ENCODE measurements around the gene LBH. TPM values are rescaled to one million over a fixed set of nuclear protein-coding genes. Genes with fewer than 3 reads are reported as not detected.

Gene LBH
- total and polyA plus RNA-seq, 2 donors (not counting 3 experiments of a cell fraction or from before 2014, with no cell fraction given): 5.3 to 5.5 TPM

- no peak overlapping the region for H3K4me2 ChIP-seq (ENCODE audit: insufficient read depth, low read length)
- no peak overlapping the region for H3K4me3 ChIP-seq (replicated peaks in 1 of 3; ENCODE audit: insufficient read depth in 1 of 3, low read depth in 1 of 3, low read length in 3 of 3)
- ChIA-PET POLR2A (no interaction called here), CTCF (interaction anchor here (1.0 to 9.8 kb wide), 4 partner anchors 41 to 1128 kb away, joined by 3 to 274 read pairs (median 55); no protein-coding TSS in a partner anchor)
- no peaks in the 10 kb centered on the region for H3K9me1 ChIP-seq (replicated peaks; ENCODE audit: control insufficient read depth, extremely low read depth, insufficient read depth, low read length)
- DNase-seq (ENCODE audit: low read depth, low spot score): no peak
- peaks cover 0 to 2% of the 10 kb centered on the region in 2 experiments for H3K27me3 ChIP-seq (ENCODE audit: control insufficient read depth in 2 of 2, insufficient read depth in 2 of 2, low read length in 2 of 2)
- FAIRE-seq: no peak
- no TSS peak for BruUV-seq (replicated peaks)
- no peaks in the 10 kb centered on the region for H3K9me3 ChIP-seq (replicated peaks; ENCODE audit: control insufficient read depth, insufficient read depth, low read length)
- H3K4me1 ChIP-seq (ENCODE audit: control insufficient read depth, extremely low read depth, insufficient read depth, low read length): no peaks in the 10 kb centered on the region
- H3K79me2 ChIP-seq (ENCODE audit: control insufficient read depth, insufficient read depth, low read length): no peaks in the 10 kb centered on the region
- H3K36me3 ChIP-seq (ENCODE audit: control insufficient read depth in 2 of 2, extremely low read depth in 1 of 2, insufficient read depth in 2 of 2, low read length in 2 of 2): no peaks in the 10 kb centered on the region
- intact Hi-C loops (cut with micrococcal nuclease) (loop anchor here (5.0 kb wide), 1 partner anchor 657 kb away; no protein-coding TSS in a partner anchor), dilution Hi-C loops (cut with MboI; ENCODE audit: extremely low pct_ligation_motif_present, low sequenced_read_pairs) (no loop called here)
- no peak overlapping the region for H3K9ac ChIP-seq (replicated peaks; ENCODE audit: extremely low read depth, insufficient read depth, low read length)
- H3K27ac ChIP-seq (ENCODE audit: insufficient read depth, low read depth, low read length): no peak overlapping the region
- H4K20me1 ChIP-seq (replicated peaks; ENCODE audit: control insufficient read depth, extremely low read depth, insufficient read depth, low read length): no peaks in the 10 kb centered on the region
- H2AFZ ChIP-seq (ENCODE audit: low read depth, low read length): no peak overlapping the region
- TF ChIP-seq GATA2 (IDR thresholded peaks at IDR 0.05; ENCODE audit: insufficient read depth, insufficient read length, low read depth, low read length) (no peak), POLR2A (IDR thresholded peaks at IDR 0.05; ENCODE audit: low read depth, low read length) (no peak), MAX (IDR thresholded peaks at IDR 0.05; ENCODE audit: insufficient read depth, insufficient read length) (no peak), MYC (IDR thresholded peaks at IDR 0.05; ENCODE audit: low read depth, low read length) (no peak), EZH2 (IDR thresholded peaks at IDR 0.05; ENCODE audit: borderline replicate concordance, low read depth, low read length, severe bottlenecking) (no peak), JUN (IDR thresholded peaks at IDR 0.05; ENCODE audit: borderline replicate concordance, insufficient read depth, insufficient read length, low read depth) (no peak), CTCF (IDR thresholded peaks at IDR 0.05; ENCODE audit: extremely low read depth in 1 of 2, insufficient read depth in 1 of 2, low read depth in 1 of 2, low read length in 2 of 2) (no peak), POLR2AphosphoS5 (IDR thresholded peaks at IDR 0.05; ENCODE audit: insufficient read depth, low read depth, low read length) (no peak), FOS (IDR thresholded peaks at IDR 0.05; ENCODE audit: borderline replicate concordance, insufficient read depth, low read length) (no peak)
Observed at GRCh38 chr2:30205456-30205855, 25.9 kb upstream of the LBH start.

Data from endothelial cell of umbilical vein (primary cell).